ENCODE measurements around the gene RMP24.

Gene RMP24

GRCh38 chr18:35972197-35973000 lies at the start of gene RMP24 (continued):
- TF ChIP-seq SP4 (CRISPR knock-in tag; IDR thresholded peaks at IDR 0.05), result peak; percentile 95
- TF ChIP-seq NFRKB (IDR thresholded peaks at IDR 0.05), result no peak
- no peak for TF ChIP-seq HNRNPUL1 (IDR thresholded peaks at IDR 0.05; ENCODE audit: low read depth, low read length)
- TF ChIP-seq PHF20 (CRISPR knock-in tag; IDR thresholded peaks at IDR 0.05), result peak; percentile 96
- TF ChIP-seq AHR (CRISPR knock-in tag; IDR thresholded peaks at IDR 0.05), result peak; percentile 87; the same call in 1 of the 2 replicates
- TF ChIP-seq SPEN (CRISPR knock-in tag; IDR thresholded peaks at IDR 0.05; ENCODE audit: low read depth), result peak; percentile 93
- peak; percentile 75 for TF ChIP-seq SIN3A (IDR thresholded peaks at IDR 0.05; ENCODE audit: borderline replicate concordance, low read depth, low read length)
- no peak; the same call in 1 of the 2 replicates for TF ChIP-seq ZNF773 (CRISPR knock-in tag; IDR thresholded peaks at IDR 0.05; ENCODE audit: borderline replicate concordance)
- TF ChIP-seq ARID5B (CRISPR knock-in tag; IDR thresholded peaks at IDR 0.05), result peak; percentile 48
- no peak for TF ChIP-seq SSRP1 (CRISPR knock-in tag; IDR thresholded peaks at IDR 0.05)
- TF ChIP-seq ZFP41 (CRISPR knock-in tag; IDR thresholded peaks at IDR 0.05; ENCODE audit: borderline replicate concordance), result no peak
- TF ChIP-seq NFE2L2 (IDR thresholded peaks at IDR 0.05; ENCODE audit: low read length), result no peak
- TF ChIP-seq MZF1 (CRISPR knock-in tag; IDR thresholded peaks at IDR 0.05; ENCODE audit: borderline replicate concordance), result no peak
- TF ChIP-seq AKAP8 (CRISPR knock-in tag; IDR thresholded peaks at IDR 0.05), result no peak
- peak; percentile 95 for TF ChIP-seq SMAD3 (CRISPR knock-in tag; IDR thresholded peaks at IDR 0.05)
- TF ChIP-seq ZFP90 (CRISPR knock-in tag; IDR thresholded peaks at IDR 0.05; ENCODE audit: borderline replicate concordance), result 0 out of 2 replicates have a peak, but pooled peaks have one; percentile 37
- peak; percentile 85 for TF ChIP-seq ZNF143 (CRISPR knock-in tag; IDR thresholded peaks at IDR 0.05)
- no peak for TF ChIP-seq PAWR (CRISPR knock-in tag; IDR thresholded peaks at IDR 0.05; ENCODE audit: borderline replicate concordance)
- no peak for TF ChIP-seq TRIM24 (CRISPR knock-in tag; IDR thresholded peaks at IDR 0.05)
- no peak for TF ChIP-seq ZNF615 (CRISPR knock-in tag; IDR thresholded peaks at IDR 0.05; ENCODE audit: borderline replicate concordance)
- no peak for TF ChIP-seq CHD2 (IDR thresholded peaks at IDR 0.05; ENCODE audit: low read depth, low read length)
- no peak for TF ChIP-seq TIGD3 (CRISPR knock-in tag; IDR thresholded peaks at IDR 0.05; ENCODE audit: borderline replicate concordance)
- TF ChIP-seq WIZ (CRISPR knock-in tag; IDR thresholded peaks at IDR 0.05), result peak; percentile 8; the same call in 1 of the 2 replicates
- peak; percentile 69; the same call in 1 of the 2 replicates for TF ChIP-seq HNRNPL (IDR thresholded peaks at IDR 0.05; ENCODE audit: low read depth, low read length)
- TF ChIP-seq ZNF749 (CRISPR knock-in tag; IDR thresholded peaks at IDR 0.05; ENCODE audit: borderline replicate concordance), result peak; percentile 88
- TF ChIP-seq THYN1 (CRISPR knock-in tag; IDR thresholded peaks at IDR 0.05; ENCODE audit: borderline replicate concordance, low read depth), result 0 out of 2 replicates have a peak, but pooled peaks have one; percentile 78
- TF ChIP-seq SRSF4 (IDR thresholded peaks at IDR 0.05; ENCODE audit: low read depth, low read length, poor library complexity, severe bottlenecking), result no peak
